ENCODE results near the gene DENND2A.
"Not testable (repeated sequence)": the region's sequence is repeated elsewhere in the genome, so short reads cannot be mapped to it uniquely, and the experiment has no call there.

Gene DENND2A

DNA sequence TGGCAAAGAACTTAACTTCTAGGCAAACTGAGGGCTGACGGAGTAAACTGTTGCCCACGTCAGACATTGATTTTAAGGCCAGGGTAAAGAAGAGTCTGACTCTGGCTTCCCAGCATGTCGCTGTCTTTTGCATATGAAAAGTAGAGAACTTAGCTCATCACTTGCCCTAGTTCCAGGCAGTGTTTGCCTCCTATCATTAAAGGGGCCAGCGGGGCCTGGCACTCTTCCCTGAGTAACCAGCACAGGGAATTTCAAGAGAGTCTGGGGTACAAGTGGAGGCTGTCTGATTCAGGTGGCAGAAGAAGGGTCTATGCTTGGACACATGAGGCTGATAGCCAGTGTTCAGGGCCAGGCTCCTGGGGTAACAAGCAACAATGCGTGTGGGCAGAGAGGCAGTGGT, 4.8 kb downstream of the DENND2A start:
- peaks cover 16% of the 10 kb centered on the region for H3K27me3 ChIP-seq (replicated peaks; ENCODE audit: control insufficient read depth, insufficient read depth, low read length, poor library complexity, severe bottlenecking)

DNA sequence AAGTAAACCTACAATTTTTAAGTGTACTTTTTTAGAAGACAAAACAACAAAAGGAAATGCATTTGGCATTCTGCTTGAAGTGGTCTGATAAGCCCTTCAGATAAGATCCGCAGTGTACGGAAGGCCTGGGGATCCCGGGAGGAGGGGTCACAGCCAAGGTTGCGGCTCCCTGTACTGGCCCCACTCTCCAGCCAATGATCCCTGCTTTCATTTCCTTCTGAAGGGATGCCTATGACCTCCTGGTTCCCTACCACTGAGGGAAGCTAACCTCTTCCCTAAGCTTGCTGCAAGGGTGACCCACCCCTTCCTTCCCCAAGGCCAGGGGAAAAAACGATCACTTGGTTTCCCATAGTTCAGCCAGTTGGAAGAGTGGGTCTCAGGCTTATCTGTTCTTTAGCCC, 5.3 kb downstream of the DENND2A start:
- H3K27ac ChIP-seq (ENCODE audit: insufficient read depth, low read length, poor library complexity, severe bottlenecking) = no peak overlapping the region
- H3K4me3 ChIP-seq (ENCODE audit: insufficient read depth, low read depth, low read length, poor library complexity, severe bottlenecking) = no peak overlapping the region
- H3K36me3 ChIP-seq (ENCODE audit: control insufficient read depth, insufficient read depth, low read length) = no peaks in the 10 kb centered on the region
- H3K9me3 ChIP-seq (ENCODE audit: control insufficient read depth, low read length) = no peaks in the 10 kb centered on the region
- peaks cover 6% of the 10 kb centered on the region for H3K4me1 ChIP-seq (ENCODE audit: control insufficient read depth, insufficient read depth, low read length, poor library complexity, severe bottlenecking)
- no peak for DNase-seq
- H3K27me3 ChIP-seq (replicated peaks; ENCODE audit: control insufficient read depth, insufficient read depth, low read length, poor library complexity, severe bottlenecking) = peaks cover 16% of the 10 kb centered on the region

More for the DNA sequence above, 4.8 kb downstream of the DENND2A start:
- Histone ChIP-seq H3K4me3 (ENCODE audit: insufficient read depth, low read depth, low read length, poor library complexity, severe bottlenecking) (no peak overlapping the region), H3K9me3 (ENCODE audit: control insufficient read depth, low read length) (no peaks in the 10 kb centered on the region), H3K27ac (ENCODE audit: insufficient read depth, low read length, poor library complexity, severe bottlenecking) (no peak overlapping the region), H3K4me1 (ENCODE audit: control insufficient read depth, insufficient read depth, low read length, poor library complexity, severe bottlenecking) (peaks cover 6% of the 10 kb centered on the region), H3K36me3 (ENCODE audit: control insufficient read depth, insufficient read depth, low read length) (no peaks in the 10 kb centered on the region)
- DNase-seq = no peak

DNA sequence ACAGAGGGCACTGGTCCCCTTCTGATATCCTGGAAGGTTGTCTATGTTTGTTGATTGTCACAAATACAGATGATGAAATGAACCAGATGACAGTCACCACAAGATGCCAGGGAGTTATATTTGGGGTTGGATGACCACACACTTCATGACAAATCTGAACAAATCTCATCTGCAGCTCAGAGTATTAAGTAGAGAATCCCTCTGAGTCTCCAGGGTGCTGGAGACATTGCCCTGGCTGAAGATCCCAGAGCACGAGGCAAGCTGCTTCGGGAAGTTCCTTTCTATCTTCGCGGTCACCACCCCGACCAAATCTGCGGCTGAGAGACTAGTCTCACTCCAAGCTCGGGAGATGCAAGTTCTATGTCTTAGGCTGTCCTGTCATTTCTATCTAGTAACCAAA, 9.0 kb downstream of the DENND2A start:
- H3K27ac ChIP-seq (ENCODE audit: insufficient read depth, low read length, poor library complexity, severe bottlenecking) = no peak overlapping the region
- no peaks in the 10 kb centered on the region for H3K9me3 ChIP-seq (ENCODE audit: control insufficient read depth, low read length)
- no peak for DNase-seq
- H3K36me3 ChIP-seq (ENCODE audit: control insufficient read depth, insufficient read depth, low read length) = no peaks in the 10 kb centered on the region
- H3K4me1 ChIP-seq (ENCODE audit: control insufficient read depth, insufficient read depth, low read length, poor library complexity, severe bottlenecking) = no peaks in the 10 kb centered on the region
- H3K4me3 ChIP-seq (ENCODE audit: insufficient read depth, low read depth, low read length, poor library complexity, severe bottlenecking) = no peak overlapping the region
- H3K27me3 ChIP-seq (replicated peaks; ENCODE audit: control insufficient read depth, insufficient read depth, low read length, poor library complexity, severe bottlenecking) = no peaks in the 10 kb centered on the region

DNA sequence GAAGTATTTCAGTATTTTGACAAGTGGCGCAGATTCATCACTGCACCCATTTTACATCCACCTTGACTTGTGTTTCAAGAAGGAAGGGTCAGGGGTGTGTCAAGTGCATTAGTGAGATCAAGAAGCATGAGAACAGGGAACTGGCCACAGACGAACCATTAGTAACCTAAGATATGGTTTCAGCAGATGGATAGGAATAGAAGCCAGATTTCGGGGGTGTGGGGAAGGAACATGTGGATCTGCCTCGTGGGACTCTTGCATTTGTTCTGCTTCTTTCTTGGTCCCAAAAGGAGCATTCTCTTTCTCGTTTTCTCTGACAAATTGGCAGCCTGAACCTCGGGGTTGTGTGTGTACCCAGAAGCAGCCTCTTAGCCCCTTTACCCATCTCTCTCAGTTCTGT, 9.6 kb downstream of the DENND2A start:
- DNase-seq = no peak
- Histone ChIP-seq H3K9me3 (ENCODE audit: control insufficient read depth, low read length) (no peaks in the 10 kb centered on the region), H3K27me3 (replicated peaks; ENCODE audit: control insufficient read depth, insufficient read depth, low read length, poor library complexity, severe bottlenecking) (no peaks in the 10 kb centered on the region), H3K36me3 (ENCODE audit: control insufficient read depth, insufficient read depth, low read length) (no peaks in the 10 kb centered on the region), H3K27ac (ENCODE audit: insufficient read depth, low read length, poor library complexity, severe bottlenecking) (no peak overlapping the region), H3K4me1 (ENCODE audit: control insufficient read depth, insufficient read depth, low read length, poor library complexity, severe bottlenecking) (no peaks in the 10 kb centered on the region), H3K4me3 (ENCODE audit: insufficient read depth, low read depth, low read length, poor library complexity, severe bottlenecking) (no peak overlapping the region)

DNA sequence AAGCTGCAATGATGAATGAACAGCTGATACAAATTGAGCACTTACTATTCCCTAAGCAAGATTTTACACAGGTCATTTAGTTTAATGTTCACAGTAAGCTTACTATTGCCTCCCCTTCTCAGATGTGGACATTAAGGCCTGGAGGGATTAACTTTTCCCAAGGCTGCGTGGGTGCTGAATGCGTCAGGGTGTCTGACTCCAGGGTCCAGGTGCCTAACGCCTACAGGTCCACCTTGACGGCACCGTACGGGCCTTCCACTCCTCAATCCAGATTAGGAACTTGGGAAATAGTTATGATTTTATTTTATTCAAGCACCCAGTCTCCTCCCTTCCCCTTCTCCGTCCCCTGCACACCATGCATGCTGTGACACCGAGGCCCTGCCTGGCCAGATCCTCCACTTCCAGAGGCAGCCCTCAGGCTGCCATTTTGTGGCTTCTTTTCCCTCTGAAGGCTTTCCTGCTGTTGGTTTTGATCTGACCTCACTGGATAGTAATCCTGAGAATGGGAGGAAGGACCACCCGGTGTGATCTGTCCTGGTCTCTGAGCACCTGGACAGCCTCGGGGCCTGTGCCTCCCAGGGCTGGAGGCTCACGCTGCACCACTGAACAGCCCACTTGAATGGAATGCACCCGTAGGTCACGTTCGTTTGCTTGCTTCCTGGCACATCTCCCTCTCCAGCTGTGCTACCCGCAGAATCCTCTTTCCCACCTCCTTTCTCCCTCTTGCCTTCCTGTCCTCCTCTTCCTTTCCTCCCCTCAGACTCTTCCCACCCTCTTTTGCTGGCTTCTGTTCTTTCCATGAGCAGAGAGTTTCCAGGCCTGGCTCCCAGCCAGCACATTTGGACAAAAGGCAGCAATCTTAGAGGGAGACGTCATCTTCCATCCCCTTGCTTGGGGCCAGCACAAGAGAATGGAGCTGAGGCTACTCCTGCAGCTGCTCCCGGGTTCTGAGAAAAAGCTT, 14.4 kb downstream of the DENND2A start:
- Histone ChIP-seq H3K36me3 (ENCODE audit: control insufficient read depth, insufficient read depth, low read length) (no peaks in the 10 kb centered on the region), H3K27ac (ENCODE audit: insufficient read depth, low read length, poor library complexity, severe bottlenecking) (no peak overlapping the region), H3K4me1 (ENCODE audit: control insufficient read depth, insufficient read depth, low read length, poor library complexity, severe bottlenecking) (no peaks in the 10 kb centered on the region), H3K9me3 (ENCODE audit: control insufficient read depth, low read length) (no peaks in the 10 kb centered on the region), H3K27me3 (replicated peaks; ENCODE audit: control insufficient read depth, insufficient read depth, low read length, poor library complexity, severe bottlenecking) (no peaks in the 10 kb centered on the region), H3K4me3 (ENCODE audit: insufficient read depth, low read depth, low read length, poor library complexity, severe bottlenecking) (no peak overlapping the region)
- no peak for DNase-seq

DNA sequence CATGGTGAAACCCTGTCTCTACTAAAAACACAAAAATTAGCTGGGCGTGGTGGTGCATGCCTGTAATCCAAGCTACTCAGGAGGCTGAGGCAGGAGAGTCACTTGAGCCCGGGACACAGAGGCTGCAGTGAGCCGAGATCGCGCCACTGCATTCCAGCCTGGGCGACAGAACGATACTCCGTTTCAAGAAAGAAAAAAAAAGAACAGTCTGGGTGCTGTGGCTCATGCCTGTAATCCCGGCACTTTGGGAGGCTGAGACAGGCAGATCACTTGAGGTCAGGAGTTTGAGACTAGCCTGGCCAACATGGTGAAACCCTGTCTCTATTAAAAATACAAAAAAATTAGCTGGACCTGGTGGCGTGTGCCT, 15.4 kb downstream of the DENND2A start:
- not testable (repeated sequence) for H3K36me3 ChIP-seq (ENCODE audit: control insufficient read depth, insufficient read depth, low read length); H3K4me3 ChIP-seq (ENCODE audit: insufficient read depth, low read depth, low read length, poor library complexity, severe bottlenecking); H3K4me1 ChIP-seq (ENCODE audit: control insufficient read depth, insufficient read depth, low read length, poor library complexity, severe bottlenecking); H3K27ac ChIP-seq (ENCODE audit: insufficient read depth, low read length, poor library complexity, severe bottlenecking); DNase-seq; H3K27me3 ChIP-seq (replicated peaks; ENCODE audit: control insufficient read depth, insufficient read depth, low read length, poor library complexity, severe bottlenecking); H3K9me3 ChIP-seq (ENCODE audit: control insufficient read depth, low read length)

DNA sequence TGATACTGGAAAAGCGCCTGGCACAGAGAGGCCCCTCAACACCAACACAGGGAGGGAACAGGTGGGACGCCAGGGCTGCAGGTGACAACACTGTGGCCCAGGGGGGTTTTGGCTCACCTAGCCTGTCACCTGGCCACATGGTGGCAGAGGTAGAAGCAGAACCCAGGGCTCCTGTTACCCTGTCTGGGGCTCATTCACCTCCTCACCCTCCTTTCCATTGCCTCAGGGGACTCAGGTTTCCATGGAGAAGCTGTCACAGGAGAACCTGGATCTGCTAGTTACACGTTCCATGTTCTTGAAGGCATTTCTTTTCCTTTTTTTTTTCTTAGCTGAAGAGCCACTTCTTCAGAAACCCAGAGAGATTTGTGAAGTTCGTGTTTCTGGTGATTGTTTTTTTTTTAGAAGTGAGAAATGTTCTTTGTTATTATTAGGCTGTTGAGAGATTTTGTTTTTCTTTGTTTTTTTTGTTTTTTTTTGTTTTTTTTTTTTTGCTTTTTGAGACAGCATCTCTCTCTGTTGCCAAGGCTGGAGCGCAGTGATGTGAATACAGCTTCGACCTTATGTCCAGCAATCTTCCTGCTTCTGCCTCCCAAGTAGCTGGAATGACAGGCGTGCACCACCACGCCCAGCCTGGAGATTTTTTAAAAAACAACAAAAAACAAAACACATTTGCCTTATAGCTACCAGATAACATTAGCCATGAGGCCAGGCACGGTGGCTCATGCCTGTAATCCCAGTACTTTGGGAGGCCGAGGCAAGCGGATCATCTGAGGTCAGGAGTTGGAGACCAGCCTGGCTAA, 16.0 kb downstream of the DENND2A start:
- Histone ChIP-seq H3K4me1 (ENCODE audit: control insufficient read depth, insufficient read depth, low read length, poor library complexity, severe bottlenecking) (no peaks in the 10 kb centered on the region), H3K27ac (ENCODE audit: insufficient read depth, low read length, poor library complexity, severe bottlenecking) (no peak overlapping the region), H3K4me3 (ENCODE audit: insufficient read depth, low read depth, low read length, poor library complexity, severe bottlenecking) (no peak overlapping the region), H3K27me3 (replicated peaks; ENCODE audit: control insufficient read depth, insufficient read depth, low read length, poor library complexity, severe bottlenecking) (no peaks in the 10 kb centered on the region), H3K9me3 (ENCODE audit: control insufficient read depth, low read length) (no peaks in the 10 kb centered on the region), H3K36me3 (ENCODE audit: control insufficient read depth, insufficient read depth, low read length) (no peaks in the 10 kb centered on the region)
- DNase-seq = no peak

DNA sequence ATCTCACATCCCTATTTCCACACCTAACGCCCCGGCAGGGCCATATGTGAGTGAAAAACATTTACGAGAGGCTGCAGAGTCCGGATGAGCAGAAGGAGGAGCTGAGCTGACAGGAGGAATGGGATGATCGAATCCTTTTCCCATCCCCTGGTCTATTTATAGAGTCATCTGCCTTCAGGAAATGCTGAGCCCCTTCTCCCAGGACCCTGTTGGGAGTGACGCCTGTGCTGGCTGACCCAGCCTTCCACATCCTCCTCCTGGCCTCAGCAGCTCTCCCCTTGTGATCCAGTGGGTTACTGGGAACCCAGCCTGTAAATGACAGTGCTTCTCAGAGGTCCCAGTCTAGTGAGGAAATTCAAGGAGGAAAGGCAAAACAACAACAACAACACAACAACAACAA, 16.6 kb downstream of the DENND2A start:
- DNase-seq = no peak
- Histone ChIP-seq H3K9me3 (ENCODE audit: control insufficient read depth, low read length) (no peaks in the 10 kb centered on the region), H3K36me3 (ENCODE audit: control insufficient read depth, insufficient read depth, low read length) (no peaks in the 10 kb centered on the region), H3K27ac (ENCODE audit: insufficient read depth, low read length, poor library complexity, severe bottlenecking) (no peak overlapping the region), H3K4me1 (ENCODE audit: control insufficient read depth, insufficient read depth, low read length, poor library complexity, severe bottlenecking) (no peaks in the 10 kb centered on the region), H3K27me3 (replicated peaks; ENCODE audit: control insufficient read depth, insufficient read depth, low read length, poor library complexity, severe bottlenecking) (no peaks in the 10 kb centered on the region), H3K4me3 (ENCODE audit: insufficient read depth, low read depth, low read length, poor library complexity, severe bottlenecking) (no peak overlapping the region)

DNA sequence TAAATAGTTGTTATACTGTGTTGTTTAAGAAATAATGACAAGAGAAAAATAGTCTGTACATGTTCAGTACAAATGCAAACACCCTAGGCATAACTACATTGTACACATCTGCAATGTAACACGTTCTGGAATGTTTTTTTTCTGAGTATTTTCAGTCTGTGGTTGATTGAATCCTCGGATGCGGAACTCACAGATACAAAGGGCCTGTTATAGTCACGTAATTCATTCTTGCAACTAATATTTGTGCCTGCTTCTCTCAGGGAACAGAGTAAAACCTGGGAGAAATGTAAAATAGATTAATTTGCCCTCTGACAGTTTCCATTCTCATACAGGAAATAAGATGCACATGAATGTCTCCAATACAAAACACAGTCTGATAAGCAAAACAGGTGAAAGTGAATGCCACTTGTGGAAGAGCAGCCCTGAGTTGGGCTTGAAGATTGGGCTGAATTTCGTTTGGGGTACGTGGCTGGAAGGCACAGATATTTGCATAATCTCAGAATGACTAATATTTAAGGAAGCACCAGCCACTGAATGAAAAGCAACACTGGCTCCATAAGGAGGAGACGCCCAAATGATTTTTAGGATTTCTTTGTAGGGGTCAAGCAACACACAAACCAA, 19.1 kb downstream of the DENND2A start:
- no peaks in the 10 kb centered on the region for H3K9me3 ChIP-seq (ENCODE audit: control insufficient read depth, low read length)
- no peaks in the 10 kb centered on the region for H3K27me3 ChIP-seq (replicated peaks; ENCODE audit: control insufficient read depth, insufficient read depth, low read length, poor library complexity, severe bottlenecking)
- no peak for DNase-seq
- H3K4me3 ChIP-seq (ENCODE audit: insufficient read depth, low read depth, low read length, poor library complexity, severe bottlenecking) = no peak overlapping the region
- no peak overlapping the region for H3K27ac ChIP-seq (ENCODE audit: insufficient read depth, low read length, poor library complexity, severe bottlenecking)
- H3K36me3 ChIP-seq (ENCODE audit: control insufficient read depth, insufficient read depth, low read length) = no peaks in the 10 kb centered on the region
- no peaks in the 10 kb centered on the region for H3K4me1 ChIP-seq (ENCODE audit: control insufficient read depth, insufficient read depth, low read length, poor library complexity, severe bottlenecking)
